Ascending aorta (tissue), 2 donors: ENCODE data around the gene LMCD1. TPM values are rescaled to one million over a fixed set of nuclear protein-coding genes. Genes with fewer than 3 reads are reported as not detected.
A peak's percentile ranks its signal among the peaks of the same experiment; 100 is the strongest.

ENCODE experiments used
- DNase-seq, 2 donors: peaks; one replicate each; pipeline ENCODE4 v3.0.0-alpha.2; 2019; ENCODE audit warnings: low spot score in 2 of 2
- H3K27ac ChIP-seq, 2 donors: fragments of 200-600 bp; sonication (generic); one replicate each; pipeline ENCODE4 v1.5.1; 2016 to 2017; ENCODE audit warnings: mild to moderate bottlenecking in 1 of 2
- H3K27me3 ChIP-seq: fragments of 200-600 bp; sonication (generic); one replicate; pipeline ENCODE4 v1.5.1; 2017
- H3K36me3 ChIP-seq, 2 donors: fragments of 200-600 bp; sonication (generic); one replicate each; pipeline ENCODE4 v1.5.1; 2016
- H3K4me1 ChIP-seq, 2 donors: fragments of 200-600 bp; sonication (generic); one replicate each; pipeline ENCODE4 v1.5.1; 2016 to 2017; ENCODE audit warnings: mild to moderate bottlenecking in 1 of 2
- H3K4me3 ChIP-seq, 2 donors: fragments of 200-600 bp; sonication (generic); one replicate each; pipeline ENCODE4 v1.5.1; 2016 to 2017; ENCODE audit warnings: mild to moderate bottlenecking in 1 of 2
- H3K9me3 ChIP-seq, 2 donors: fragments of 200-600 bp; sonication (generic); one replicate each; pipeline ENCODE4 v1.5.1; 2016
- CTCF ChIP-seq, 3 experiments: fragments of 200-600 bp in 2 of 3; fragments of 450-650 bp in 1 of 3; sonication (generic) in 2 of 3; IDR thresholded peaks; one replicate each; pipeline ENCODE4 v1.5.1; 2016 to 2019; ENCODE audit warnings: antibody characterized with exemption in 3 of 3, mild to moderate bottlenecking in 1 of 3, moderate library complexity in 1 of 3
- intact Hi-C: fragments of 100-400 bp; cut with DNase I; formaldehyde crosslinking; loops from one replicate; pipeline ENCODE4 v1.15.1; 2023
- total RNA-seq: library from RNA; depleted of rRNA; stranded (reverse); fragments of >200 nt; gene quantifications from one replicate; pipeline ENCODE4 v1.1.0, GENCODE V29; 2016

LMCD1 gene, protein sequence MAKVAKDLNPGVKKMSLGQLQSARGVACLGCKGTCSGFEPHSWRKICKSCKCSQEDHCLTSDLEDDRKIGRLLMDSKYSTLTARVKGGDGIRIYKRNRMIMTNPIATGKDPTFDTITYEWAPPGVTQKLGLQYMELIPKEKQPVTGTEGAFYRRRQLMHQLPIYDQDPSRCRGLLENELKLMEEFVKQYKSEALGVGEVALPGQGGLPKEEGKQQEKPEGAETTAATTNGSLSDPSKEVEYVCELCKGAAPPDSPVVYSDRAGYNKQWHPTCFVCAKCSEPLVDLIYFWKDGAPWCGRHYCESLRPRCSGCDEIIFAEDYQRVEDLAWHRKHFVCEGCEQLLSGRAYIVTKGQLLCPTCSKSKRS
- 634 TPM for total RNA-seq

GRCh38 chr3:8501371-8502131 lies at the start of gene LMCD1:
Gene LMCD1 (plus strand): TSS chr3:8501823. CDS start chr3:8501939, 116 bp downstream.
- H3K4me3 ChIP-seq: peak within 1 kb of the TSS; percentile 71 to 77
- peaks cover 0 to 13% of the 10 kb centered on the region in 2 donors for H3K4me1 ChIP-seq
- peak; percentile 26 to 30 (median 30) for TF ChIP-seq CTCF (IDR thresholded peaks at IDR 0.05)
- peaks cover 3 to 35% of the 10 kb centered on the region in 2 donors for H3K36me3 ChIP-seq
- no peaks in the 10 kb centered on the region for H3K9me3 ChIP-seq
- no peaks in the 10 kb centered on the region for H3K27me3 ChIP-seq
- H3K27ac ChIP-seq: peak within 1 kb of the TSS; percentile 83 to 91
- intact Hi-C loops: loop anchor here (1.0 to 5.0 kb wide), 5 partner anchors 12 to 57 kb away; no protein-coding TSS in a partner anchor
- DNase-seq: peak; percentile 88 to 98

DNA sequence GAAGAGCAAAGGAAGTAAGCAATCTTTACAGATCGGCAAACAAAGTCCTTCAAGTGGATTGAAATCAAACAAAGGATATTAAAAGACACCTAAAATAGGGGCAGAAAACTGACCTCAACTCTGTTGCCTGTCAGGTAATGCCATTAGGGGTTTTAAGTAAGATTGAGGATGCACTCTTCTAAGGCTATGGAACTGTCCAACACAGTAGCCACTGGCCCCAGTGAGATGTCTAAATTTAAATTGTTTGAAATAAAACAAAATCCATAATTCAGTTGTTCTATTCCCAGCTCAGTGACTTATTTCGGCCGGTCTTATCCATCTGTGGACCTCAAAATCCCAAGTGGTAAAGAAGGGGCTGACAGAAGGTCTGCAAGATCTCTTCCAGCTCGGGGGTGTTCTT lies 49.5 kb upstream of the LMCD1 start:
- Histone ChIP-seq H3K4me1 (peaks cover 4 to 32% of the 10 kb centered on the region in 2 donors), H3K4me3 (no peak overlapping the region), H3K27me3 (no peaks in the 10 kb centered on the region), H3K27ac (peak overlapping the region; percentile 93 to 97), H3K9me3 (no peaks in the 10 kb centered on the region), H3K36me3 (no peaks in the 10 kb centered on the region)
- no peak for TF ChIP-seq CTCF (IDR thresholded peaks at IDR 0.05)
- DNase-seq: no peak
- intact Hi-C loops: no loop called here

GRCh38 chr3:8453153-8453552 lies 48.5 kb upstream of the LMCD1 start:
- no peak for DNase-seq
- TF ChIP-seq CTCF (IDR thresholded peaks at IDR 0.05): no peak
- H3K27me3 ChIP-seq: no peaks in the 10 kb centered on the region
- H3K4me1 ChIP-seq: peaks cover 4 to 42% of the 10 kb centered on the region in 2 donors
- H3K4me3 ChIP-seq: no peak overlapping the region
- intact Hi-C loops: no loop called here
- H3K9me3 ChIP-seq: no peaks in the 10 kb centered on the region
- H3K36me3 ChIP-seq: no peaks in the 10 kb centered on the region
- peak overlapping the region; percentile 93 to 97 for H3K27ac ChIP-seq

DNA sequence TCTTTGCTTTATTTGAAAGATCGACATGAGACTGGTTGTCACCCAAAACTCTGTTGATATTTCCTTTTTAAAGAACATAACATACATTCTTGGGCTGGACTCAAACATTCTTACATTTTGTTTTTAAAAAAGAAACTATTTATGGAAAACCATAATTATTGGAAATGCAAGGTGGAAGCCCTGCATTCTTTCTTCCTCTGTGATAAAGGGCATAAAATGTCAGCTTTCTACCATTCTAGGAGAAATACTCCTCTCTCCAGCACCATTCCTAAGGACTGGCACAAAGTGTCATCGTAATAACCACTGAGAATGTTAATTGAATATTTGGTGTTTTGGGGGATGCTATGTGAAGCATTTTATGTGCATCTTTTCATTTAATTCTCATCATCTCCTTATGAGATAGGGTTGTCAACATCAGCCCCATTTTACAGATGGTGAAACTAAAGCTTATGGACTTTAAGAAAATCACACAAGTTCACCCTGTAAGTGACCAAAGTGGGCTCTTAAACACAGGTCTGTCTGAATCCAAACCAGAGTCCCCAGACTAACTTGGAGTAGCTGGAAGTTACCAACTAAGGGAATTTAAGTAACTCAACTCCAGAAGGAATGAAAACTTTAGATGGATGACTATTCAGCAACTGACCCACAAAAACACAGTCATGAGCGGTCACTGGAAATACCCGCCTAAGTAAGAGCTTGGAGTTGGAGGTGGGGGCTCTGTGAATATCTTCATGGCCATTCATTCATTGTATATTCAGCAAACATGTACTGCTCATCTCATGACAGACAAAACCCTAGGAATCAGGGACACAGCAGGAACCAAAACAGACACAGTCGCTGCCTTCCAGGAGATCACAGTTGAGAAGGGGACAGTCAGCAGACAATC lies 45.9 kb upstream of the LMCD1 start:
- H3K27me3 ChIP-seq: no peaks in the 10 kb centered on the region
- TF ChIP-seq CTCF (IDR thresholded peaks at IDR 0.05): no peak
- DNase-seq: no peak
- peak overlapping the region; percentile 93 to 97 for H3K27ac ChIP-seq
- intact Hi-C loops: no loop called here
- H3K9me3 ChIP-seq: no peaks in the 10 kb centered on the region
- H3K4me3 ChIP-seq: no peak overlapping the region
- H3K4me1 ChIP-seq: peaks cover 4 to 62% of the 10 kb centered on the region in 2 donors
- H3K36me3 ChIP-seq: no peaks in the 10 kb centered on the region

- Histone ChIP-seq H3K36me3 (no peaks in the 10 kb centered on the region), H3K4me1 (peaks cover 0 to 59% of the 10 kb centered on the region in 2 donors), H3K9me3 (no peaks in the 10 kb centered on the region), H3K27me3 (no peaks in the 10 kb centered on the region), H3K27ac (peak overlapping the region; percentile 93 to 97), H3K4me3 (no peak overlapping the region)
- DNase-seq: no peak
- intact Hi-C loops: no loop called here
- TF ChIP-seq CTCF (IDR thresholded peaks at IDR 0.05): no peak
These were observed 45.2 kb upstream of the LMCD1 start for GRCh38 chr3:8456412-8456811.
